ENCODE results near the gene RPP14. TPM values are rescaled to one million over a fixed set of nuclear protein-coding genes. Genes with fewer than 3 reads are reported as not detected.

RPP14 gene
- total RNA-seq, 6 experiments from 2014 or later: 14.5 to 19.9 (median 16.0) TPM

DNA sequence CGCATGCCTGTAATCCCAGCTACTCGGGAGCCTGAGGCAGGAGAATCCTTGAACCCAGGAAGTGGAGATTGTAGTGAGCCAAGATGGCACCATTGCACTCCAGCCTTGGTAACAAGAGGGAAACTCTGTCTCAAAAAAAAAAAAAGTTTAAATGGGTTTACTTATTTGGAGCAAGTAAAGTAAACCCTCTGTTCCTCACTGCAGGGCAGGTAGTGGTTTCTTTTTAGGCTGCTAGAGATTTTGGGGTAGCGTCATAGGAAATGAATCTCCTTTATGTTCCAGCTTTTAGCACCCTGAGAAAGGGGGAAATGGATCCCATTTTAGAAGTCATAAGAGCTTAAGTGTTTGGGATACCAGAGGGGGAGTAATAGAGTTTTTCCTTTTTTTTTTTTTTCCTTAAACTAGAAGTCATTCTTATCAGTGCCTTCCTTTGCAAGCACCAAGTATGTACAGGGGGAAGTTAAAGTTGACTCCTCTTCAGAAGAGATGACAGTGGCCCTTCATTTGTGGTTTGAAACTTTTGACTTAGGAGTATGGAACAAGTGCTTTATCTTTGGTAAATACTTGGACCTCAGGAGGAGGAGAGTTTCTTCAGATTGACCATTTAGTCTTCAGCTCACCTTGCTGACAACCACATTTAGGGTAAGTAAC is 34.7 kb downstream of the RPP14 start:
- H3K9me3 Mint-ChIP-seq: no peaks in the 10 kb centered on the region
- no peaks in the 10 kb centered on the region; the same call in 1 of the 2 replicates for H3K27me3 Mint-ChIP-seq (ENCODE audit: insufficient read depth)
- TF ChIP-seq, protein P1, sequence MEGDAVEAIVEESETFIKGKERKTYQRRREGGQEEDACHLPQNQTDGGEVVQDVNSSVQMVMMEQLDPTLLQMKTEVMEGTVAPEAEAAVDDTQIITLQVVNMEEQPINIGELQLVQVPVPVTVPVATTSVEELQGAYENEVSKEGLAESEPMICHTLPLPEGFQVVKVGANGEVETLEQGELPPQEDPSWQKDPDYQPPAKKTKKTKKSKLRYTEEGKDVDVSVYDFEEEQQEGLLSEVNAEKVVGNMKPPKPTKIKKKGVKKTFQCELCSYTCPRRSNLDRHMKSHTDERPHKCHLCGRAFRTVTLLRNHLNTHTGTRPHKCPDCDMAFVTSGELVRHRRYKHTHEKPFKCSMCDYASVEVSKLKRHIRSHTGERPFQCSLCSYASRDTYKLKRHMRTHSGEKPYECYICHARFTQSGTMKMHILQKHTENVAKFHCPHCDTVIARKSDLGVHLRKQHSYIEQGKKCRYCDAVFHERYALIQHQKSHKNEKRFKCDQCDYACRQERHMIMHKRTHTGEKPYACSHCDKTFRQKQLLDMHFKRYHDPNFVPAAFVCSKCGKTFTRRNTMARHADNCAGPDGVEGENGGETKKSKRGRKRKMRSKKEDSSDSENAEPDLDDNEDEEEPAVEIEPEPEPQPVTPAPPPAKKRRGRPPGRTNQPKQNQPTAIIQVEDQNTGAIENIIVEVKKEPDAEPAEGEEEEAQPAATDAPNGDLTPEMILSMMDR (IDR thresholded peaks at IDR 0.05): no peak
- peaks cover 38% of the 10 kb centered on the region for H3K4me1 Mint-ChIP-seq (ENCODE audit: low read depth)
- peak overlapping the region; percentile 73 for H3K27ac Mint-ChIP-seq
- H3K36me3 Mint-ChIP-seq (ENCODE audit: low read depth): peaks cover 17% of the 10 kb centered on the region
- H3K4me3 Mint-ChIP-seq: no peak overlapping the region
- no peak for DNase-seq

DNA sequence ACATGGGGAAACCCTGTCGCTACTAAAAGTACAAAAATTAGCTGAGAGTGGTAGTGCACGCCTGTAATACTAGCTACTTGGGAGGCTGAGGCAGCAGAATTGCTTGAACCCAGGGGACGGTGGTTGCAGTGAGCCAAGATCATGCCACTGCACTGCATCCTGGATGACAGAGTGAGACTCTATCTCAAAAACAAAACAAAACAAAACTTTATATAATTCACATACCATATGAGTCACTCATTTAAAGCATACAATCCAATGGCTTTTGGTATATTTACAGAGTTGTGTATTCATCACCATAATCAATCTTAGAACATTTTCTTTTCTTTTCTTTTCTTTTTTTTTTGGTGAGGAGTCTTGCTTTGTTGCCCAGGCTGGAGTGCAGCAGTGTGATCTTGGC is 35.3 kb downstream of the RPP14 start:
- Mint-ChIP-seq H3K4me3 (no peak overlapping the region; the same call in 1 of the 2 replicates), H3K27ac (peak overlapping the region; percentile 73), H3K27me3 (ENCODE audit: insufficient read depth) (no peaks in the 10 kb centered on the region; the same call in 1 of the 2 replicates), H3K4me1 (ENCODE audit: low read depth) (peaks cover 38% of the 10 kb centered on the region), H3K9me3 (no peaks in the 10 kb centered on the region), H3K36me3 (ENCODE audit: low read depth) (peaks cover 13% of the 10 kb centered on the region)
- TF ChIP-seq, protein P1 (IDR thresholded peaks at IDR 0.05): no peak
- DNase-seq: no peak

DNA sequence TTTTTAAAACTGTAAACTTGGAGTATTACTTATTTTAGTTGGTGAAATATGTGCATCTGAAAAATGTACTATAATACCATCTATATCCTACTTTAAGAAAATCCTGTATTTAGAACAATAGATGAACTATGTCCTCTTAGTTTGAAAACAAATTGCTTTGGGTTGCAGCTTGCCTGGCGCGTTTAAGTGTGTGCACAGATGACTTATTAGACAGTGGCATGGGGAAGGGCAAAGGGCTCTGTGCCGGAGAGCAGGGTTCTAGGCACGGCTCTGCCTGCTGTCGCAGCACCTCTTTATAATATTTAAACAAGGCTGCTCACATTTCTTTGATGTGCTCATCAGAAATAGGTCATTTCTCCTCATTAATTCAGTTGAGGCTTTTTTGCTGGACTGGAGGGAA is 36.6 kb downstream of the RPP14 start:
- Mint-ChIP-seq H3K9me3 (no peaks in the 10 kb centered on the region), H3K4me3 (no peak overlapping the region), H3K36me3 (ENCODE audit: low read depth) (peaks cover 12% of the 10 kb centered on the region), H3K27me3 (ENCODE audit: insufficient read depth) (no peaks in the 10 kb centered on the region; the same call in 1 of the 2 replicates), H3K4me1 (ENCODE audit: low read depth) (peaks cover 29% of the 10 kb centered on the region), H3K27ac (no peak overlapping the region)
- TF ChIP-seq, protein P1 (IDR thresholded peaks at IDR 0.05): no peak
- DNase-seq: no peak

DNA sequence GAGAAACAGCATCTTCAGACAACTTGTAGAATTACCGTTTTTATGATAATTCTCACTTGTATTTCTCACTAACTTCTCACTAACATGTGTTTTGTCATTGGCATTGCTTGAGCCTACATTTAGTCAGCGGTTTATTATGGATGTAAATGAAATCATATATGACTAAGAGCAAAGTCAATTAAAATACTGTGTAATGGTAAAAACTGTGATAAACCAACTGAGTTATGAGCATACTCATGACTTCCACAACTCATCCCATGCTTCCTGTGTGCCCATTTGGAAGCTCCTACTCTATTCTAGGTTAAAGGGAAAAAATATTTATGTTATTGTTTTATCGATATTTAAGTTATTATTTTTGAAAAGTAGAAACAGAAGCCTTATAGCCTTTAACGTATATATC is 39.4 kb downstream of the RPP14 start:
- TF ChIP-seq, protein P1 (IDR thresholded peaks at IDR 0.05): no peak
- 0 out of 2 replicates have a peak, but pooled peaks cover 3% of the 10 kb centered on the region for H3K36me3 Mint-ChIP-seq (ENCODE audit: low read depth)
- no peak for DNase-seq
- H3K27ac Mint-ChIP-seq: no peak overlapping the region
- peaks cover 35% of the 10 kb centered on the region for H3K4me1 Mint-ChIP-seq (ENCODE audit: low read depth)
- no peak overlapping the region for H3K4me3 Mint-ChIP-seq
- H3K27me3 Mint-ChIP-seq (ENCODE audit: insufficient read depth): peaks cover 2% of the 10 kb centered on the region; the same call in 1 of the 2 replicates
- no peaks in the 10 kb centered on the region for H3K9me3 Mint-ChIP-seq

DNA sequence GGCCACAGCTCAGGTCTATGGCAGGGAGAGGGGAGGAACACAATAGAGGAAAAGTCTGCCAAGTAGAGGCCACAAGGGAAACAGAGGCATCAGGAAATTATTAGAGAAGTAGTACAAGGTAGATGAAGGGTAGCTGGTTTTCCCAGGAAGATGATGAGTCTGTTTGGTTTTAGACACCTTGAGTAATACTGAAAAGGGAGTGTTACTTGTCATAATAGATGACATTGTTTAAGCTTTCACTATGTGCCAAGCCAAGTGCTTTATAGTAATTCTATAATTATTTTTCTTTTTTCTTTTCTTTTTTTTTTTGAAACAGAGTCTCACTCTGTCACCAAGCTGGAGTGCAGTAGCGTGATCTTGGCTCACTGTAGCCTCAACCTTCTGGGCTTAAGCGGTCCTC is 40.3 kb downstream of the RPP14 start:
- Mint-ChIP-seq H3K36me3 (ENCODE audit: low read depth) (0 out of 2 replicates have a peak, but pooled peaks cover 3% of the 10 kb centered on the region), H3K9me3 (no peaks in the 10 kb centered on the region), H3K4me3 (no peak overlapping the region), H3K27ac (no peak overlapping the region), H3K27me3 (ENCODE audit: insufficient read depth) (peaks cover 2% of the 10 kb centered on the region; the same call in 1 of the 2 replicates), H3K4me1 (ENCODE audit: low read depth) (peaks cover 33% of the 10 kb centered on the region)
- no peak for DNase-seq
- TF ChIP-seq, protein P1 (IDR thresholded peaks at IDR 0.05): no peak
